ENCODE results near the gene TBC1D22A. TPM values are rescaled to one million over a fixed set of nuclear protein-coding genes. Genes with fewer than 3 reads are reported as not detected.
"Not testable (repeated sequence)": the region's sequence is repeated elsewhere in the genome, so short reads cannot be mapped to it uniquely, and the experiment has no call there.

The TBC1D22A gene
- total RNA-seq, 1 donor from 2014 or later: 33.0 TPM

DNA sequence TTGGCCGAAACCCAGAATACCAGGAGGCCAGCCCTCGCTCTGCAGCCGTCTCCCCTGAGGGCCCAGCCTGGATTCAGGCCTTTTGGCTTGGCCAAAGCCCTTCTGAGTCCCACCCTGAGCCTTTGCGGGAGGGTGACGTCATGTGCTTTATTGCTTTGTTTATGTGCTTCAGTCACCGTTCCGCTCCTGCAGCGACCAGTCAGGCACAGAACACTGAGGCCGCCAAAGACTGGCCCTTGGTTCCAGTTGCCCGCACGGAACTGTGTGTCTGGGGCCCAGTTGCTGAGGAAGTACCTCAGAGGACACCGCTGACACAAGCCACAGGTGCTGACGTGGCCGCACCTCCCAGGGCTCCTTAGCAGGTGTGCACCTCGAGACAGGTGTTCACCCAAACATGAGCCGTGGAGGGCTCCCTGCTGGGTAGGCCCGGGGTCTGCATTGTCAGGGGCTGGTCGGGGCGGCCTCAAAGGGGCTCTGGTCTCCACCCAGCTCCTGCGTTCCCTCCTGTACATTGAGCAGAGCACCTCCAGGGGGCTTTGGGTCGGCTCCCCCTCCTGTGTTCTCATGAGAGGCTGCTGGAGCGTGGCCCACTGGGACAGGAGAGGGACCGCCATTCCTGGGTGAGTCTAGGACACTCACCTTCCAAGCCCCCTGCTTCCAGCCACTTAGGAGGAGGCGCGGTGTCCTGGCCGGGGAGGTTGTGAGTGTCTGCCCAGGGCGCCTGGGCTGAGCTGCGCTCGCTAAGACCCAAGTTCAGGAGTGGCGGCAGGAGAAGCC lies 376.8 kb downstream of the TBC1D22A start:
- DNase-seq (ENCODE audit: low spot score): no peak

DNA sequence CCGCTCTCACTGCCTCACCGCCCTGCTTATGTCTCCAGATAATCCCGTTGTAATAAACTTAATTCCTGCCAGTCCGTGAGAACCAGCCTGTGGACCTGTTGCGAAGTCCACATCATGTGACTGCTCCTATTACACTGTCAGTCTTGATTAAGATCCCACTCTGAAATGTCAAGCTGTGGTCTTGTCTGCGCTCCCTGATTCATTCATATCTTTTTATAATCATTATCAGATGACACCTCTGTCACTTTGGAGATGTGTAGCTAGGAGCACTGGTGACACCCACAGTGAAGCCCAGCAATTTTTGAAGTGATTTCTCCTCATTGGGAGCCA lies 377.3 kb downstream of the TBC1D22A start:
- DNase-seq (ENCODE audit: low spot score): no peak

DNA sequence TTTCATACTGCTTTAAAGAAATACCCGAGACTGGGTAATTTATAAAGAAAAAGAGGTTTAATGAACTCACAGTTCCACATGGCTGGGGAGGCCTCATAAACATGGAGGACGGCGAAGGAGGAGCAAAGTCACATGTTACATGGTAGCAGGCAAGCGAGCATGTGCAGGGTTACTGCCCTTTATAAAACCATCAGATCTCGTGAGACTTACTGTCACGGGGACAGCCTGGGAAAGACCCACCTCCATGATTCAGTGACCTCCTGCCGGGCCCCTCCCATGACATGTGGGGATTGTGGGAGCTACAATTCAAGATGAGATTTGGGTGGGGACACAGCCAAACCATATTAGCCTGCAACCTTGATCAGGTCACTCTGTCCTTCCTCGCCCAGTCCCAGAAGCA lies 378.5 kb downstream of the TBC1D22A start:
- DNase-seq (ENCODE audit: low spot score): not testable (repeated sequence)

DNA sequence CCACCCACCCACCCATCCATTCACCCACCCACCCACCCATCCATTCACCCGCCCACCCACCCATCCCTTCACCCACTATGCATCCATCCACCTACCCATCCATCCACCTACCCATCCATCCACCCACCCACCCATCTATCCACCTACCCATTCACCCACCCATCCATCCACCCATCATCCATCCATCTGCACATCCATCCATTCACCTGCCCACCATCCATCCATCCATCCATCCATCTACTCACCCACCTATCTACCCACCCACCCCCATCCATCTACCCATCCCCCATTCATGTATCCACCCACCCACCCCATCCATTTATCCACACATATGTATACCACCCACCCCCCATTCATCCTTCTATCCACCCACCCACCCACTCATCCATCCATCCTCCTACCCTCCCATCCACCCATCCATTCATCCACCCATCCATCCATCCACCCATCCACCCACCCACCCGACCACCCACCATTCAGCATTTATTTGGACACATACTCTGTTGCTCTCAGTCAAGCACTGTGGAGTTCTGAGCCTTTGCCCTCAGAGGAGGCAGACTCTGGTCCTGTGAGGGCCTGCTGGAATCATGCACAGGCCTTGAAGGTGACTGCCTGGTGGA lies 380.1 kb downstream of the TBC1D22A start:
- DNase-seq (ENCODE audit: low spot score): no peak

DNA sequence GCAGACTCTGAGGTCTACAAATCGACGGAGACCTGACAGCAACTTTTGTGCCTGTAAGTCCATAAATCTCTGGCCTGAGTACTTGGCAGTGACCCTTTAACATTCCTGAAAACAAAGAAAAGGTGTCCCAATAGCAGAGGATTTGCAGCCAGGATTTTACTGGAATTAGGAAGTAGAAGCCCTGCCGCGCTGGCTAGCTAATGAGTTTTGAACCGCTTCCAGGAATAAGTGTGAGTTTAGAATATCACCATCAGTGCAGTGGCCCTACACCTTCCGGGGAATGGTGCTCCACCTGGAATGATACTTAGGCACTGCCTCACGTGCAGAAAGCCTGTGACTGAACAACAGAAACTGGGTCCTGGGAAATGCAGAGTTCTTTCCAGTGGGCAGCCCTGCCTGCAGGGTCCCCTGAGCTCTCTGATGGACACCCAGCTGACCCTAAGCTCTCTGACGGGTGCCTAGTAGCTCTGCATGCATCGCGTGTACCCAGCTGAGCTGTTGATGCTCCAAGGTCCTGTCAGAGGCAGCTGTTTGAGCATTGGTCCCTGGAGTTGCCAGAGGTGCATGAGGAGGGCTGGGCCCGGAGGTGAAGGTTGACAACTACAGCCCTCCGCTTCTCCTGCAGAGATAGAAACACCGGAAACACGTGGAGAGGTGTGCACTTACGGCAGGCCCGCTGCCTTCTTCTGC lies 380.9 kb downstream of the TBC1D22A start:
- DNase-seq (ENCODE audit: low spot score): no peak

DNA sequence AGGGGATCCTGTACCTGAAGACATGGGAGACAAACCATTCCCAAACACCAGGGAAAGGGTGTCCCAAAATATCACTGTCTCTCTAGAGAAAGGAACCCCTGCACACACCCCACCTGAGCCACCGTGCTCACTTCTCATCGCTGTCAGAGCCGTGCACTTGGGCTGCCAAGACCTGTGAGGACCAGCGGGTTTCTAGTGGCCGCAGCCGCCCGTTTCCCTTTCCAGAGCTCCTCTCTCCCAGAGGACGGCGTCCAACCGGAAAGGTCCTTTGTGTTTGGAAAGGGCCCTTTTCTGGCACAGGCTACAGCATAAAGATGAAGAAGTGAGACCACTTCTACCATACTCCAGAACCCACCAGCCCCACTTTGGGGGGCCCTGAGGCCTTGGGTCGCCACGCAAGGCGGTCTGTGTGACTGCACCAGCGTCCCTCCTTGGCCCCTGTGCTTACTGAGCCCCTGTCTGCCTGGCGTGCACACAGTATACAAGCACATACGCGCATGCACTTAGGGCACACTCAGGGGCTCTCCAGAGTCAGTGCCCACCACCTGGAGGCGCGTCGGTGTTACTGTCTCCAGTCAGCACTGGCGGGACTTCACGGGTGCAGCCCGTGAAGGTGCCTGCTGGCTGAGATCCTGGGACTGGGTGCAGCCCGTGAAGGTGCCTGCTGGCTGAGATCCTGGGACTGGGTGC lies 381.8 kb downstream of the TBC1D22A start:
- no peak for DNase-seq (ENCODE audit: low spot score)

DNA sequence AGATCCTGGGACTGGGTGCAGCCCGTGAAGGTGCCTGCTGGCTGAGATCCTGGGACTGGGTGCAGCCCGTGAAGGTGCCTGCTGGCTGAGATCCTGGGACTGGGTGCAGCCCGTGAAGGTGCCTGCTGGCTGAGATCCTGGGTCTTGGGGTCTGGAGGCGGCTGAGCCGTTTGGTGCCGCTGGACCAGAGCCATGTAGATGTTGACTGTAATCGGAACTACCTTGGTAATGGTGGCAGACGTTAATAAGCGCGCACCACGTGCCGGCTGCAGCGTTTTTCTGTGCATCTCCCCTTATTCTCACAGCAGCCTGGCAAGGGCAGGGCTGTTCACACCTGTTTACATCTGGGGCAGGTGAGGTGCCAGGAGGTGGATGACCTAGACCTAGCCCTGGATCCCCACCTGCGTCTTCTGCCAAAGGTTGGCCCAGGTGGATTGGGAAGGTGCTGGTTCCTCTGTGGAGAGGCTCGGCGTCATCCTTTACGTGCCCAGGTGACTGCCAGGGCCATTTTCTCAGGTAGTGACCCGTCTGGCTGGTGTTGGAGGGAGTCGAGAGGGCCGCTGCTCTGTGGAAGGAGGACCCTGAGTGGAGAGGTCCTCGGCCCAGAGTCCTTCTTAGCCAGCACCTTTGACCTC lies 382.5 kb downstream of the TBC1D22A start:
- peak; percentile 27 for DNase-seq (ENCODE audit: low spot score)

DNA sequence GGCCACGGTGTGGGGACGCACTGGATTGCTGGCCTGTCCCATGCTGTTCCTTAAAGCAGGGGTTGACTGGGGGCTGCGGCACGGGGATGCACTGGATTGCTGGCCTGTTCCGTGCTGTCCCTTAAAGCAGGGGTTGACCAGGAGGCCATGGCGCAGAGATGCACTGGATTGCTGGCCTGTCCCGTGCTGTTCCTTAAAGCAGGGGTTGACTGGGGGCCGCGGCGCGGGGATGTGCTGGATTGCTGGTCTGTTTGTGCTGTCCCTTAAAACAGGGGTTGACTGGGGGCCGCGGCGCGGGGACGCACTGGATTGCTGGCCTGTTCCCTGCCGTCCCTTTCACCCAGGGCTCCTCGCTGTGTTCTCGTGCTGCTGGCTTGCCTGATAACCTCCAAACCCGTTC lies 383.4 kb downstream of the TBC1D22A start:
- no peak for DNase-seq (ENCODE audit: low spot score)

DNA sequence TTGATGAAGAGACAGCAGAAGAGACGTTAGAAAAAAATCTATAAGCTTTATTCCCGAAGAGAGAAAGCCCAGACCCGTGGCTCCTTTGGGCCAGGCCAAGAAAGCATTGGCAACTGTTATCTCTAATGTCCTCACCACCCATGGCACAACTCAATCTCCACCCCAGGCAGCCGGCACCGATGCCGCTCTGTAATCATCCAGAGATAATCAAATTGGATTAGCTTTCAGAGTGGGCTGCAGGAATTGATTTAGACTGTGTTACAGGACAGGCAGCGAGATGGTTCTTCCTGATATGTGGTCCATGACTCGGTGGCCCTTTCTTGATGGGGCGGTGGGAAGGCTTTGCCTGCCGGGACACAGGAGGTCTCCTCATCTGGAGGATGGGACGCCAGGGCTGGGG lies 383.9 kb downstream of the TBC1D22A start:
- no peak for DNase-seq (ENCODE audit: low spot score)

DNA sequence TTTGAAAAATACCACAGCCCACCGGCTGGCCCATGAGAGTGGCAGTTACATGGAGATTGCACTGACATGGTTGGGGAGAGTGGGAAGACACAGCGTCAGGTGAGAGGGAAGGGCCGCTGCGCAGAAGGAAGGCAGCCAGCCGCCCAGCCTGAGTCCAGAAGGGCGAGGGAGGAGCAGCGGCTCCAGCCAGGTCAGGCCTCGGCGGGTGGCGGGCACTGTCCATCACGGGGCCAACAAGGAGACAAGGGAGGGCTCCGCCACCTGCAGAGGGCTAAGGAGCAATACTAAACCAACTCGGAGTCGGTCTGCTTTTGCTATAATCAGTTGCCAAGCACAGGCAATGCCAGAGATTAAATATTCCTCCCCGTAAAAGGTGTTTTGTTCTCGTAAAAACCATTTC lies 384.5 kb downstream of the TBC1D22A start:
- DNase-seq (ENCODE audit: low spot score): no peak

DNA sequence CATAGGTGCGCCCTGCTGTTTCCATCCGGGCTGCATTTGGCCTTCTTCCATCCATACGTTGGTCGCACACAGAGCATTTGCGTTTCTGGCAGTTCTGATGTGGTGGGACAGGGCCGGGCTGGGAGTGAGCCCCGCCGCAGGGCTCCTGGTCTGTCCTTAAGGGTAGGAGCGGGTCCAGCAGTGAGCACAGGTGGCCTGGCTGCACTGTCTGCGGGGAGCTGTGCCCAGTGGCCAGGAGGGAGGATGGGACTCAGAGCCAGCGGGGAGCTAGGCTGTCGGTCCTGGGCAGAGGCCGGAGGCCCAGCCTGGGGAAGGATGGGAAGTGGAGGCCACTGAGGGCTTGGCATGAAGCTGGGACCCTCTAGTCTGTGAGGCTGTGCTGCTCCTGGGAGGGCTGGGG lies 385.1 kb downstream of the TBC1D22A start:
- DNase-seq (ENCODE audit: low spot score): no peak

DNA sequence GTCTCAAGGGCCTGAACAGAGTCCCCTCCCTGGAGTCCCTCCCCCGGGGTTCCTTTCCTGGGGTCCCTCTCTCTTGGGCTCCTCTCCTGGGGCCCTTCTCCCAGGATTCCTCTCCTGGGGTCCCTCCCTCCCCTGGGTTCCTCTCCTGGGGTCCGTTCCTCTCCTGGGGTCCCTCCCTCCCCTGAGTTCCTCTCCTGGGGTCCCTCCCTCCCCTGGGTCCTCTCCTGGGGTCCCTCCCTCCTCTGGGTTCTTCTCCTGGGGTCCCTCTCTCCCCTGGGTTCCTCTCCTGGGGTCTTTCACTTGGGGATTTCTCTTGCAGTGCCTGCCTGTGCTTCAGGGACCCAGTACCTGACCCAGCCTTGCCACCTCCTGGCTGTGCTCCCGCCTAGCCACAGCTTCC lies 386.1 kb downstream of the TBC1D22A start:
- no peak for DNase-seq (ENCODE audit: low spot score)

DNA sequence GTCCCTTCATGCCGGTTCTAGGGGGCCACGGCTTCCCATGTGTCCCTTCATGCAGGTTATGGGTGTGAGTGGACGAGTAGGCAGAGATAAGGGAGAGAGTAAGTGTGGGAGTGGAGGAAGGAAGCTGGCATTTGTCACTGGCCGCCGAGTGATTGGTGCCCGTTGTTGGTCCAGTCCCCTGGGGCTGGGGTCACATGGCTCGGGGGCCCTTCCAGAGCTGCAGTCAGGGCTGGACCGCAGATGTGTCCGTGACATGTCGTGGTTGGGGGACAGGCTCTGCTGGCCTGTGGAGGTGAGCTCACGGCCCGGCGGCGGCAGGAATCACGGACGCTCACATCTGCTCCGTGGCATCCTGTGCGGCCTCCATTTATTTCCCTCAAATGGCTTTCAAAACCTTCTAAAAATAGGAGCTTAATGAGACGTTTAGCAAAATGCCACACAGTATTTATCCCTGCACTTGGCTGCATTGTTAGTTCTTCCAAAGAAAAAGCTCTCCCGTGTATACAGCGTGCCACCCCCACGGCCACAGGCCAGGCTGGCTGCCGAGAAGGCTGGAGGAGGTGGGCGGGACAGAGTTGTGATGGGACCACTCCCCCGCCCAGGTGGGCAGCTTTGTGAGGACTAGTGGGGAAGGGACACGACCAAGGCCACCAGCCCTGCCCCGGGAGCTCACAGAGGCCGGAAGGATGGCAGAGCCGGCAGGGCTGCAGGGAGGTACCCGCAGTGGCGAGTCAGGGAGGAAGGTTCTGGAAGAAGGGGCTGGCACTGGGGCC lies 386.7 kb downstream of the TBC1D22A start:
- DNase-seq (ENCODE audit: low spot score): no peak

DNA sequence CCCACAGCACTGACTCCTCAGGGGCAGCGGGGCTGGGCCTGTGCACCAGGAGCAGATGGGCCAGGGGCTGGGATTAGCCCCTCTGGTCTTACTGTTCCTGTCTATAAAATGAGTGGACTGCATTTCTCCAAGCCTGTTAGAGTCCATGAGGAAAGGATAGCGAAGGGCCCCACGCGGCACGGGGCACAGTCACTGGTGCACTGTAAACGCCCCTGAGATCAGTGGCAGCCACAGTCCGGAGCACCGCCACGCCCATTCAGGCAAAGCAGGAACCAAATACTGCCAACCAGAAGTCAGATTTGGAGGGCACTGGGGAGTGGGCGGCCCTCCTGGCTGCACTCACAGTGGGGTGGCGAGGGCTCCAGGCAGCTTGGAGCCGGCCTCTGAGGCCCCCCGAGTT lies 387.5 kb downstream of the TBC1D22A start:
- DNase-seq (ENCODE audit: low spot score): no peak

DNA sequence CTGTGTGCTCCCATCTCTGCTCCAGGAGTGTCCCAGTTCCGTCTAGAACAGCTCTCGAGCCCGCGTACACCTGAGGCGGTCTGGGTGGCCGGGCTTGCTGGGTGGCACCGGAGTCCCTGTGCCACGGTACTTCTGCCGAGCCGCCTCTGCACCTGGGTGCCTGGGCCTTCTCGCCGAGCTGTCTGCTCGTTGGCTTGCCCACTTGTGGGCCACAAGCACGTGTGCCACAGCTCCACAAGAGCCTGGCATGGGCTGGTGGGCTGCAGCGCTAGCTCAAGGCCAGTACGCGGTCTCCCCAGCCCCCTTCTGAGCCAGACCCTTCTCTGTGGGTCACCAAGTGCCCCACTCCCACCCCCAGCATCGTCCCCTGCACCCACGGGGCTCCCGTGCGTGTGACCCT lies 388.0 kb downstream of the TBC1D22A start:
- DNase-seq (ENCODE audit: low spot score): no peak

DNA sequence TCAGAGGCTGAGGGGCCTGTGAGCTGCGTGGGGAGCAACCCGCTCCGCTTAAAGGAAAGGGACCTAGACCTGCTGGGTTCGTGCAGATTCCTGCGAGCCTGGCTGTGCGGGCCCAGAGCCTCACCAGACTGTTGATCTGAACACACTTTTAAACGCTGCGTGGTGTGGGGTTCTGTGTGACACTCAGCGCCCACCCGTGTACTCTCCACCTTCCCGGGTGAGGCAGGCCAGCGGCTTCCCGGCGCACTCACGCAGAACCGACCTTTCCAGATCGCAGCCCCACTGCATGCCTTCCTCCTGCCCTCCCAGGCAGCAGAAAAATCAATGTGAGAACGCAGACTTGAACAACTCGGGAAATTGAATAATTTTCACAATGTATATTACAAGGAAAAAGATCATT lies 388.6 kb downstream of the TBC1D22A start:
- no peak for DNase-seq (ENCODE audit: low spot score)

DNA sequence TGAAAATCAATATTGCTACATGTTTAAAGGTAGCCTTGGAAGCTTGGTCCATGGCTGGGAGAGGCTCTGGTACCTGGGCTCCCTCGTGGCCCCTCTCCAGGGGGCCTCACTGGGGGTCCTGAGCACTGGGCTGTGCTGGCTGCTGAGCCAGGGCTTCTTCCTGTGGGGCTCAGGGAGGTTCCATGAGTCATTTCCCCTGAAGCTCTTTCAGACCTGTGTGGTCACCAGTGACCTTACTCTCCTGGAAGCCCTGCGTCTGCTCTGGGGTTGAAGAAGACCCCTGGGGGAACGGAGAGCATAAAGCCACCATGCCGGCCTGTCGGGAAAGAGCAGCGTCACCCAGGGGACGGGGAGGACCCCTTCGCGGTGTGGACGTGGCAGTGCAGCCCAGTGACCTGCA lies 389.0 kb downstream of the TBC1D22A start:
- no peak for DNase-seq (ENCODE audit: low spot score)

DNA sequence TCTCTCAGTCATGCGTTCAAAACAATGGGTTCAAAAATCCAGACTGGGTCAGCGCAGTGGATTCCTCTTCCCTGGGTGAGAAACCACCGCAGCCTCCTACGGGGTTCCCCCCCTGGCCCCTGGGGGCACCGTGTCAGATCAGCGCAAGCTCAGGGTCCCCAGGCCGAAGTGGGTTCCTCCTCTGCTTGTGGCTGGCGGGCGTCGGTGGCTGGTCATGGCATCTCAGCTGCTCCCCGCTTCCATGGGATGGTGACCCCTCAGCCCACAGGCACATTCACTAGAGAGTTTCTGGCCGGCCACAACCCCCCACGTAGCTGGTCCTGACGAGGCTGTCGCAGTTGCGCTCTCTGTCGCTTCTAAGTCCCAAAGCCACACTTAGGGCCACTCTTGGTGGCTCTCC lies 389.8 kb downstream of the TBC1D22A start:
- no peak for DNase-seq (ENCODE audit: low spot score)

DNA sequence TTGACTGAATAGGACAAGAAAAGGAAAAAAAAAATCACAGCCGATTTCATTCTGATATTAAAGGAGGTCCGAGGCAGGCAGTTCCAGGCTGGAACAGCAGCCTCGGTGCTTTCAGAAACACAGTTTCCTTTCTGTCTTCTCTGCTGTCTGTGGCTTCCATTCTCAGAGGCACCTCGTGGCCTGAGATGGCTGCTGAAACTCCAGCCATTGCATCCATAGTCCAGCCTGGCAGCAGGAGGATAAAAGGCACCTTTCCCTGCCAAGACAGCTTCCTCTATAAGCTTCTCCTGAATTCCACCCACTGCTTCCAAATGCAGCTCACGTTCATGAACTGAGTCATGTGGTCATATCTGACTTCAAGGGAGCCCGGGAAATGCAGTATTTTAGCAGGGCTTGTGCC lies 390.5 kb downstream of the TBC1D22A start:
- no peak for DNase-seq (ENCODE audit: low spot score)

DNA sequence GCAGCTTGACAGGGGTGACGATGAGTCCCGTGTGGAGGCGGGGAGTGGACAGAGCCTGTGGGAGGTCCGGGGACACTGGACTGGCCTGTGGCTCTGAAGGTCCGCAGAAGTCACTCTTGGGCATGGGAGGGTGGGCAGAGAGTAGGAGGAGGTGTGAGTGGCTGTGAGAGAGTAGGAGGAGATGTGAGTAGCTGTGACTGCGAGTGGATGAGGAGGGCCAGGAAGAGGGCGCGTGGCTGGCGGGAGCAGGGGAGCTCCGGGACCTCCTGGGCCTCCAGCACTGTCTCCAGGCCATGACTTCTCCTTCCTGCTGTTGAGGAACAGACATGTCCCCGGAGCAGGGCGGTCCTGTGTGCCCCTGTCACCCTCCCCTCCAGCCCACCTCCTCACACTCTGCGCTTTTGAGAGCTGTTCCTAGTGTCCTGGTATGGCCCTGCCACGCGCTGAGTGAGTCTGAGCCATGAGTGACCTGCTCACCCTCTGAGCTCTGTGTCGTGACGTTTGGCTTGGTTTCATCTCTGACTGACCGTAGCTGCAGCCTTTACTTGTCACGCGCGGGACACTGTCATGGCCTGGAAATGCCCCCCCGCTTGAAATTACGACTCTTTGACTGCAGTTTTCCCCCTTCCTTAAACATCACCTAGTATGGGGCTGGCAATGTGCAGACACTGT lies 391.5 kb downstream of the TBC1D22A start:
- DNase-seq (ENCODE audit: low spot score): no peak

DNA sequence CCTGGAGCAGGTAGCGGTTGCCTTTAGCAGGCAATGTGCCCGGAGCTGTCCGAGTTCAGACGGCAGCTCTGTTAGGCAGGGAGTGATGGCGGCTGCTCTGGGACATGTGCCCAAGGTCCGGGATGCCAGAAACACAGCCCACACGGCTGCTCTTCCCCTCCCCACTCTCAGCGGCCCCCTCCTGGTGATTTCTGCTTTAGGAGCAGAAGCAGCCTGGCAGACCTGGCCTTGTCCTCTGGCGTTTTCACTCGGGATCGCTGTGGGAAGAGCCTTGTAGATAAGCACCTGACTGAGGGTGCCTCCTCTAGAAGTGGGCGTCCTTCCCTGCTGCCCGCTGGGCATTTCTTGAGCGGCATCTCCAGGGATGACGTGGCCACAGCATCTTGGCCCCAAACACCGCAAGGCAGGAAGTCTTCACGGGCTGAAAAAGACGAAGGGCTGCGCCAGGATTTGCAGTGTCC lies 392.2 kb downstream of the TBC1D22A start:
- peak; percentile 24 for DNase-seq (ENCODE audit: low spot score)
